Measurements from ENCODE around the gene RHOT2. TPM values are rescaled to one million over a fixed set of nuclear protein-coding genes. Genes with fewer than 3 reads are reported as not detected.
A peak's percentile ranks its signal among the peaks of the same experiment; 100 is the strongest.

The RHOT2 gene
- total and polyA plus RNA-seq, 2 of the 8 experiments (the other 6 are each of a cell fraction or from before 2014, with no cell fraction given) = 149 to 194 TPM

- Histone ChIP-seq H4K91ac (replicated peaks; ENCODE audit: insufficient read length, low read length) (peak overlapping the region; percentile 54), H3K4me2 (ENCODE audit: insufficient read depth in 1 of 2, low read depth in 2 of 2, low read length in 2 of 2) (peak overlapping the region; percentile 56 to 80), H2AFZ (ENCODE audit: low read length) (no peak overlapping the region; the same call in 1 of the 2 replicates), H3K4me1 (replicated peaks in 1 of 4; ENCODE audit: control insufficient read depth in 3 of 4, insufficient read depth in 4 of 4, low read length in 3 of 4) (peaks cover 0 to 26% (median 20%) of the 10 kb centered on the region in 4 experiments; a peak in 6 of 7 replicates), H3K56ac (replicated peaks; ENCODE audit: insufficient read length, low read depth, low read length) (peak overlapping the region; percentile 77), H4K5ac (ENCODE audit: insufficient read length, low read depth, low read length) (no peak overlapping the region), H3K9me3 (ENCODE audit: insufficient read depth in 2 of 2, low read depth in 1 of 2, low read length in 1 of 2) (no peaks in the 10 kb centered on the region), H2BK15ac (ENCODE audit: low read length) (no peak overlapping the region), H4K20me1 (replicated peaks in 1 of 2; ENCODE audit: control insufficient read depth in 1 of 2, insufficient read depth in 2 of 2, low read length in 2 of 2) (peaks cover 0 to 5% of the 10 kb centered on the region in 2 experiments), H2BK12ac (ENCODE audit: low read depth, low read length) (no peak overlapping the region), H3K18ac (ENCODE audit: extremely low read depth, low read length) (peak overlapping the region; percentile 48), H2BK5ac (ENCODE audit: low read depth, low read length) (peak overlapping the region; percentile 81; the same call in 1 of the 2 replicates), H3K23ac (ENCODE audit: insufficient read length) (no peak overlapping the region), H3K9ac (replicated peaks in 1 of 4; ENCODE audit: extremely low read depth in 1 of 4, low read depth in 3 of 4, low read length in 3 of 4) (peak overlapping the region in 3 of 4 experiments; percentile 42 to 67 (median 55); a peak in 5 of 7 replicates), H3K79me2 (ENCODE audit: control insufficient read depth in 1 of 2, insufficient read depth in 2 of 2, low read length in 2 of 2) (peaks cover 0 to 2% of the 10 kb centered on the region in 2 experiments; a peak in 1 of 4 replicates), H3K4ac (replicated peaks; ENCODE audit: insufficient read length, low read depth, low read length) (peak overlapping the region; percentile 44), H3K23me2 (ENCODE audit: low read depth, low read length) (peaks cover 8% of the 10 kb centered on the region; the same call in 1 of the 2 replicates), H3K4me3 (ENCODE audit: extremely low read depth in 1 of 4, insufficient read depth in 2 of 4, low read depth in 3 of 4, low read length in 4 of 4) (peak overlapping the region; percentile 51 to 88 (median 61)), H3K36me3 (ENCODE audit: control insufficient read depth in 2 of 4, insufficient read depth in 4 of 4, low read length in 3 of 4) (no peaks in the 10 kb centered on the region), H3K27ac (ENCODE audit: low read depth, low read length) (no peak overlapping the region), H2AK5ac (ENCODE audit: low read depth, low read length) (no peak overlapping the region), H3K79me1 (ENCODE audit: low read depth, low read length) (no peaks in the 10 kb centered on the region; the same call in 1 of the 2 replicates), H2BK20ac (ENCODE audit: low read length) (no peak overlapping the region), H4K8ac (ENCODE audit: extremely low read depth, insufficient read depth, low read length) (peak overlapping the region; percentile 84; the same call in 1 of the 2 replicates), H3K27me3 (replicated peaks in 1 of 4; ENCODE audit: control insufficient read depth in 3 of 4, extremely low read depth in 1 of 4, insufficient read depth in 3 of 4, low read length in 3 of 4) (peaks cover 0 to 5% (median 1%) of the 10 kb centered on the region in 4 experiments; a peak in 2 of 7 replicates), H3K14ac (ENCODE audit: insufficient read length) (no peak overlapping the region), H2BK120ac (replicated peaks; ENCODE audit: low read depth, low read length) (no peak overlapping the region)
- DNase-seq (ENCODE audit: low read depth in 1 of 2, low spot score in 2 of 2) (peak in 1 of 2 experiments; percentile 73), FAIRE-seq (no peak)
- ChIA-PET CTCF (ENCODE audit: partially characterized antibody) (interaction anchor here (1.0 to 3.4 kb wide), 3 partner anchors 18 to 39 kb away, joined by 3 to 22 read pairs (median 5); no protein-coding TSS in a partner anchor), POLR2A (ENCODE audit: partially characterized antibody) (interaction anchor here (0.9 to 1.4 kb wide), 7 partner anchors 11 to 115 kb away, joined by 3 to 5 read pairs (median 3); partner anchors contain the start of genes CAPN15, JMJD8 and WDR24)
- 19% methylated on average over 36 of the region's 72 CpGs; no CpG with 5 or more reads in 1 of the 2 experiments for WGBS, 2 experiments (ENCODE audit: extremely low coverage in 1 of 2, insufficient coverage in 1 of 2, insufficient read length in 1 of 2, insufficient replicate concordance in 2 of 2, low coverage in 1 of 2, low lambda C conversion rate in 2 of 2, missing lambda C conversion rate in 1 of 2)
- TF ChIP-seq JUND (IDR thresholded peaks at IDR 0.05; ENCODE audit: low read length) (no peak), SIN3A (conservative IDR thresholded peaks at IDR 0.05 in 1 of 2, IDR thresholded peaks at IDR 0.05 in 1 of 2; ENCODE audit: low read depth in 1 of 2, low read length in 2 of 2) (peak in 1 of 2 experiments; percentile 24; a peak in 1 of 4 replicates), TAF1 (IDR thresholded peaks at IDR 0.05; ENCODE audit: low read depth, low read length) (0 out of 2 replicates have a peak, but pooled peaks have one; percentile 22), PHF8 (conservative IDR thresholded peaks at IDR 0.05; ENCODE audit: low read depth, low read length) (0 out of 2 replicates have a peak, but pooled peaks have one; percentile 5), MAX (IDR thresholded peaks at IDR 0.05) (peak; percentile 90), TBP (IDR thresholded peaks at IDR 0.05; ENCODE audit: low read depth, low read length) (no peak), TEAD4 (IDR thresholded peaks at IDR 0.05; ENCODE audit: low read depth, low read length) (no peak), ASH2L (IDR thresholded peaks at IDR 0.05; ENCODE audit: low read length) (peak; percentile 17), KDM4A (IDR thresholded peaks at IDR 0.05; ENCODE audit: low read depth, low read length, severe bottlenecking) (peak; percentile 25)
Observed at GRCh38 chr16:642189-643049, 25.5 kb upstream of the RHOT2 start.

Data from H1 (cell line).